Measurements from ENCODE around the gene CHCHD5.
"Not testable (repeated sequence)": the region's sequence is repeated elsewhere in the genome, so short reads cannot be mapped to it uniquely, and the experiment has no call there.

Gene CHCHD5, protein sequence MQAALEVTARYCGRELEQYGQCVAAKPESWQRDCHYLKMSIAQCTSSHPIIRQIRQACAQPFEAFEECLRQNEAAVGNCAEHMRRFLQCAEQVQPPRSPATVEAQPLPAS

GRCh38 chr2:112584134-112584890, at the start of gene CHCHD5:
Gene CHCHD5, plus strand, starts transcription at chr2:112584609. Its CDS starts 39 bp downstream, at chr2:112584648.
- DNase-seq (ENCODE audit: low read depth in 2 of 2) = peak; percentile 77 to 81

DNA sequence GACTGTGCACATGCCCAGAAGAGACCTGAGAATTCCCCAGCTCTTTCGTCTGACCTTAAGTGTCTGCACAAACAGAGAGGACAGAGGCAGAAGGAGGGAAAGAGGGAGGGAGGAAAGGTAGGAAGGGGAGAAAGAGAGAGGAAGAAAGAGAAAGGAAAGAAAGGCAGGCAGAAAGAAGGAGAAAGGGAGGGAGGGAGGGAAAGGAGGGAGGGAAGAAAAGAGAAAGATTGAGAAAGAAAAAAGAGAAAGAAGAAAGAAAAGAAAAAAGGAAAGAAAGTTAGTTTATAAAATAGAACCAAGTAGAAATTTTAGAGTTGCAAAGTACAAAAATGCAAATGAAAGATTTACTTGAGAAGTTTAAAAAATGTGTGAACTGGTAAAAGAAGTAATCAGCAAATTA, 49.6 kb upstream of the CHCHD5 start:
- no peak for DNase-seq (ENCODE audit: low read depth in 2 of 2)

GRCh38 chr2:112536665-112537064, 47.7 kb upstream of the CHCHD5 start:
- DNase-seq (ENCODE audit: low read depth in 2 of 2) = not testable (repeated sequence)

DNA sequence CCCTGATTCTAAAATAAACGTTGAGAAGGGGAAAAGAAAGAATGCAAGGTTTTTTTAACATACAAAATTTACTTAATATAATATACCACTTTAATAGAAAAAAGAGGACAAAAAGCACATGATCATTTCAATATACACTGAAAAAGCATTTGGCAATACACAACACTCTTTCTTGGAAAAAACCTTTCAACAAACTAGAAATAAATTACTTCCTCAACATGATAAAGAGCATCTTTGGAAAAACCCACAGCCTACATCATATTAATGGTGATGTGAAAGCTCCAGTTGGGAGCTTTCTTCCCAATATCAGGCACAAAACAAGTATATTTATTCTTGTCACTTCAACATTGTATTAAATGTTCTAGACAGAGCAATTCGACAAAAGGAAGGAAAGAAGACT, 45.1 kb upstream of the CHCHD5 start:
- DNase-seq (ENCODE audit: low read depth in 2 of 2) = no peak

GRCh38 chr2:112540906-112541305, 43.5 kb upstream of the CHCHD5 start:
- DNase-seq (ENCODE audit: low read depth in 2 of 2) = no peak

DNA sequence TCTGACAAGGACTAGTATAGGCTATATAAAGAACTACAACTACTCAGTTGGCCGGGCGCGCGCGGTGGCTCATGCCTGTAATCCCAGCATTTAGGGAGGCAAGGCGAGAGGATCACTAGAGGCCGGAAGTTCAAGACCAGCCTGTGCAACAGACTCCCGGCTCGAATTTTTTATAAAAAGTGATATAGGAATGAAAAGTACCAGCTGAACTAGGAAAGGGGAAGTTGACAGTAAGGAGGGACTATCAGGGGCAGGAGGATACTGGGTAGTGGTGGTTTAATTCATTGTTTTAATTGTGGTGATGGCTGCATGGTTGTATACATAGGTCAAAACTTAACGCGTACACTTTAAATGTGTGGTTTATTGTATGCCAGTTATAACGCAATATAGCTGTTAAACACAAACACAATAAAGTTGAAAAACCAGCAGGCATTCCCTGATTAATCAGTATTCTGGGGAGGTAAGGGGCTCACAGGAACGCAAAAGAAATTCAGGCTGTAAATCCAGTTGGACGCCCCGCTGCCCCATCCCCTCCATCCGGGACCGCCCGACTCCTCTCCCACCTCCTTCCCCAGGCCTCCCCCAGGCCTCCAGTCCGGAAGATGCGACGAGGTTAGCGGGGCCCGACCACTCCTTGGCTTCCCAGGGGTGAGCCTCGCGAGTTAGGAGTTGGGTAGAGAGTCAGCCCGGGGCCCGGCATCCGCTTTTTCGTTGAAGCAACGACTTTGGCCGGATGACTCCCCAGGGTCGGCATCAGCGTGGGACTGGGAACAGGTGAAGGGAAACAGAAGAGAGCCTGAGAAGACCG, 42.9 kb upstream of the CHCHD5 start:
- peak; percentile 24 to 44 for DNase-seq (ENCODE audit: low read depth in 2 of 2)

GRCh38 chr2:112542123-112542983, 42.1 kb upstream of the CHCHD5 start, which contains the start of gene POLR1B:
Gene POLR1B, plus strand, starts transcription at chr2:112542465. Its CDS starts 30 bp downstream, at chr2:112542495.
- peak; percentile 43 to 46 for DNase-seq (ENCODE audit: low read depth in 2 of 2)

GRCh38 chr2:112542984-112543661, 41.3 kb upstream of the CHCHD5 start:
- DNase-seq (ENCODE audit: low read depth in 2 of 2) = no peak

DNA sequence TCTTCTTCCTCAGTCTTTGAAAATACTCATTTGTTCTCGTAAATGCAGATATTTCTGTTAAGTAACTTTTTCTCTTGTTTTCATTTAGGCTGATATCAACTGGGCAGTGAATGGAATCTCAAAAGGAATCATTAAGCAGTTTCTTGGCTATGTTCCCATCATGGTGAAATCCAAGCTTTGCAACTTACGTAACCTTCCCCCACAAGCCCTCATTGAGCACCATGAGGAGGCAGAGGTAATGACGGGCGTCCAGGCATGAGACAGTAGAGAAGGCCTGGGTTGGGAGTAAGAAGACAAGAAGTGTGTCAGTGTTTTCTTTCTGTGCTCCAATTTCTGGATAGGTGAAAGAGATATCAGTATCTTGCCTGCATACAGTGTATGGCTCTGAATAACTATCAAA, 37.1 kb upstream of the CHCHD5 start:
- DNase-seq (ENCODE audit: low read depth in 2 of 2) = no peak

GRCh38 chr2:112548980-112549379, 35.4 kb upstream of the CHCHD5 start:
- DNase-seq (ENCODE audit: low read depth in 2 of 2) = no peak

DNA sequence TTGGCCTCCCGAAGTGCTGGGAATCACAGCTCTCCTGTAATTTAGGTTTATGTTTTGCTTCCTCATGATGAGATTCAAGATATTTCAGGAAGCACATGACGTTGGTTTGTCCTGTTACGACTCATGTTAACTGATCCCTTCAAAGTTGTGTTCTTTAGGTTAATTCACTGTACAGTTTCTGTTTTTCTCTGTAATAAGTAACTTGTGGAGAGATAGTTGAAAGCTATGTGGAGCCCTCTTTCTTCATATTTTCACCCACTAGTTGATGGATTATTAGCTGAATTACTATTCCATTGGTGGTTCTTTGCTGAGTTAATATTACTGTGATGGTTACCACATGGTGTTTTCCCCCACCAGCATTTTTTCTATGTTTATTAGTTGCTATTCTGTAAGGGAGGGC, 18.3 kb upstream of the CHCHD5 start:
- DNase-seq (ENCODE audit: low read depth in 2 of 2) = no peak

- not testable (repeated sequence) for DNase-seq (ENCODE audit: low read depth in 2 of 2)
These were observed 17.9 kb upstream of the CHCHD5 start for GRCh38 chr2:112566508-112566907.

- no peak for DNase-seq (ENCODE audit: low read depth in 2 of 2)
These were observed 12.4 kb upstream of the CHCHD5 start for GRCh38 chr2:112572005-112572404.

DNA sequence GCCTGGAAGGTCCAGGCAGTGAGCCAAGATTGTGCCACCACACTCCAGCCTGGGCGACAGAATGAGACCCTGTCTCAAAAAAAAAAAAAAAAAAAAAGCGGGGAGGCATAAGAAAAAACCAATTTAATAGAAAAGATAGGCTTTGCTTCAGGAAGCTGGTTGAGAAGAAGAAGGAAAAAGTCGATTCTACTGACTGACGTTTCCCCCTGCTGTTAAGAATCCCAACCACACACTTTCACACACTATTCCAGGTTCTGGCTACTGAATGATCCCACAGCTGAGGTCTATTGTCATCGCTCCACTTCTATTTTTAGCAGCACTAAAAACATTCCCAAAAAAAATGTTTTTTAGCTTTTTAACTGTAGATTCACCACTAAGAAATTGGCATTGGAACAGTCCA, 6.7 kb upstream of the CHCHD5 start:
- DNase-seq (ENCODE audit: low read depth in 2 of 2) = no peak

DNA sequence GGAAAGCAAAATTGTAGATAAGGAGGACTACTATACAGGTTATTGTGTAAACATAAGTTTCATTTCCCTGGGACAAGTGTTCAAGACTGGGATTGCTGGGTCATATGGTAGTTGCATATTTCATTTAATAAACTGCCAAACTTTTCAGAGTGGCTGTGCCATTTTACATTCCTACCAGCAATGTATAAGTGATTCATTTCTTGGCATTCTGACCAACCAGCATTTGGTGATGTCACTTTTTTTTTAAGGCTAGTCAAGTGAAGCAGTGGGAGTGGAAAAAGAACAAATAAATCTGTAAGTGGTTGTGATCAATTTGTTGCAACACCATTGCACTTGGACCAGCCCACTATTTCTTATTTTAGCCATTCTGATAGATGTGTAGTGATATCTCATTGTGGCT, 5.2 kb upstream of the CHCHD5 start:
- DNase-seq (ENCODE audit: low read depth in 2 of 2) = no peak

GRCh38 chr2:112580084-112580483, 4.3 kb upstream of the CHCHD5 start:
- DNase-seq (ENCODE audit: low read depth in 2 of 2) = no peak

DNA sequence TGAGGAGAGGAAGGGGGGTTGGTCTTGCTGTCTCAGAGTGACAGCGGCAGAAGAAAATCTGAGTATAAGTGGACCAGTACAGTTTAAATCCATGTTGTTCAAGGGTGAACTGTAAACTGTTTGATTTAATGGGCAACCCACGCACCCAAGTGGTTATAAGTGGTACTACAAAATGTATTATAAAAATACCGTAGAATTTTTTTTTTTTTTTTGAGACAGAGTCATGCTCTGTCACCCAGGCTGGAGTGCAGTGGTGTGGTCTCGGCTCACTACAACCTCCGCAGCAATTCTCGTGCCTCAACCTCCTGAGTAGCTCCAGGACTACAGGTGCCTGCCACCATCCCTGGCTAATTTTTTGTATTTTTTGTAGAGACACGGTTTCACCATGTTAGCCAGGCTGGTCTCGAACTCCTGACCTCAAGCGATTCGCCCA, 2.1 kb upstream of the CHCHD5 start:
- peak in 1 of 2 donors; percentile 6 for DNase-seq (ENCODE audit: low read depth in 2 of 2)

- no peak for DNase-seq (ENCODE audit: low read depth in 2 of 2)
These were observed 794 bp upstream of the CHCHD5 start for GRCh38 chr2:112583497-112584133.

GRCh38 chr2:112584891-112585250, 462 bp downstream of the CHCHD5 start:
- DNase-seq (ENCODE audit: low read depth in 2 of 2) = no peak

GRCh38 chr2:112585400-112585799, 991 bp downstream of the CHCHD5 start:
- no peak for DNase-seq (ENCODE audit: low read depth in 2 of 2)

All from stimulated activated CD4-positive, alpha-beta T cell treated with anti-CD3 and anti-CD28 coated beads, Interleukin-1b, Interleukin-23, amount 100 ng/mL, for 1 hour (primary cell).